Stimulated activated memory B cell treated with anti-CD40 and anti-IgM and Interleukin-4, amounts not matched to agents 10 μg/mL and 1 μg/mL and 100 μg/mL, for 72 hours (primary cell): Measurements from ENCODE around the gene KLF3.
"Not testable (repeated sequence)": the region's sequence is repeated elsewhere in the genome, so short reads cannot be mapped to it uniquely, and the experiment has no call there.

Experiments used
- ATAC-seq: fragments of 150-1000 bp; cut with Tn5 transposase; 2 replicates; pipeline ENCODE4 v1.10.0; 2021
- H3K27ac Mint-ChIP-seq: one replicate; pipeline ENCODE4 v1.8.0; 2022; ENCODE audit warnings: mild to moderate bottlenecking, mixed read lengths
- H3K27me3 Mint-ChIP-seq: one replicate; pipeline ENCODE4 v1.8.0; 2022; ENCODE audit warnings: mixed read lengths
- H3K36me3 Mint-ChIP-seq: one replicate; pipeline ENCODE4 v1.8.0; 2022; ENCODE audit warnings: mixed read lengths
- H3K4me1 Mint-ChIP-seq: one replicate; pipeline ENCODE4 v1.8.0; 2022; ENCODE audit warnings: mixed read lengths
- H3K4me3 Mint-ChIP-seq: one replicate; pipeline ENCODE4 v1.8.0; 2022; ENCODE audit warnings: mild to moderate bottlenecking, moderate library complexity, mixed read lengths
- H3K9me3 Mint-ChIP-seq: one replicate; pipeline ENCODE4 v1.8.0; 2022; ENCODE audit warnings: mixed read lengths

KLF3 gene

DNA sequence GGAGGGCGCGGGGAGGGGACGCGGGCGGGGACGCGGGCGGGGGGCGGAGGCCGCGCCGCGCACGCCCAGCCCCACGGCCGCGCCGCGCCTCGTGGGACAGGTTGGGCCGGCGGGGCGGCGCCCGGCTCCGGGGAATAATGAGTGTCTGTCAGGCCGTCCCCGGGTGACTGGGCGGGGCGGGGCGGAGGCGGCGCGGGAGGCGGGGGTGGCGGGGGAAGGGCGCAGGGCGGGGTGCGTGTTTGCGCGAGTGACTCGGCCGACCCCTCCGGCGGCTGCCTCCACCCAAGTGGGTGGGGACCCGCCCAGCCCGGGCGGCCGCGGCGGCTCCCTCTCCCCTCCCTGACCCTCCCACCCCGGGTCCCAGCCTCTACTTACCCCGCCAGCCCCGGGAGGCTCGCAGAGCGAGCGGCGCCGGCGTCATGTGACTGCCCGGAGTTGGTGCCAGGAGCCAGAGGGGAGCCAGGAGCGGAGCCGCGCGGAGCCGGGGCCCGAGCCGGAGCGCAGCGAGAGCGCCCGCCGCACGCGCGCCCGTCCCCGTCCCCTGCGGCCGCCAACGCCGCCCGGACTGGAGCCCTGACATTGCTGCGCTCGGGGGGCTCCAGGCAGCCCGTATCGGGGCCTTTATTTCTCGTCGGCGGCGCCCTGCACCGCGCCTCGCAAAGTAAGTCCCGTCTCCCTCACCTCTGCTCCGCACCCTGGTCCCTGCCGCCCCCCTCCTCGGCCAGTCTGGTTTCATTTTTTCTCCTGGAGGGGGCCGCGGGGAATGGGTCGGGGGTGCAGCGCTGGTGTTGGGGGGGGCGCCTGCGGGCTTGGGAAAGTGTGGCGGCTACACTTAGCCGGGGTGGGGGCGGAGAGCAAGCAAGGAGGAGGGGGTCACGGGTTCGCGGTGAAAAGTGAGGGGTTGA, at the start of gene KLF3:
Gene KLF3, plus strand, starts transcription at position 399 of the 905 bp plus-strand sequence. CDS start 16,427 bp downstream, outside the sequence.
- Mint-ChIP-seq H3K4me1 (peaks cover 49% of the 10 kb centered on the region), H3K36me3 (no peaks in the 10 kb centered on the region), H3K9me3 (no peaks in the 10 kb centered on the region), H3K4me3 (peak within 1 kb of the TSS; percentile 84), H3K27me3 (no peaks in the 10 kb centered on the region), H3K27ac (peak within 1 kb of the TSS; percentile 71)
- peak; percentile 93 for ATAC-seq

DNA sequence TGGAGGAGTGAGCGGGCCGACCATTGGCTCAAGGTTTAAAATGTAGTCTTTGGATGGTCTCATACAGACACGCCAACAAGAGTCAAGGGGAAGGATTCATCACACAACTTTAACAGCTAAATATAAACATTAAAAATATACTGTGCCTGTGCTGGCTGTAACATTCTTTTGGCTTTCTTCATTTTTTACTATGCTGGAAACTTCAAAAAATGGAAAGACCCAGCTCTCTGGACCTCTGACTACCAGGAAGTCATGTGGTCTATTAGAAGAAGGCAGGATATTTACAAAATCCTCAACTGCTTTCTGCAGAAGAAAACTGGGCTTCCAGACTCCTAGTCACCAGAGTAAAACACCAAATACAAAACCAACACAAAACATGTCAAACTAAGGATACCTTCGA, 49.8 kb upstream of the KLF3 start:
- no peak overlapping the region for H3K27ac Mint-ChIP-seq
- no peak overlapping the region for H3K4me3 Mint-ChIP-seq
- no peaks in the 10 kb centered on the region for H3K36me3 Mint-ChIP-seq
- peaks cover 6% of the 10 kb centered on the region for H3K4me1 Mint-ChIP-seq
- H3K27me3 Mint-ChIP-seq, result no peaks in the 10 kb centered on the region
- ATAC-seq, result no peak
- no peaks in the 10 kb centered on the region for H3K9me3 Mint-ChIP-seq

DNA sequence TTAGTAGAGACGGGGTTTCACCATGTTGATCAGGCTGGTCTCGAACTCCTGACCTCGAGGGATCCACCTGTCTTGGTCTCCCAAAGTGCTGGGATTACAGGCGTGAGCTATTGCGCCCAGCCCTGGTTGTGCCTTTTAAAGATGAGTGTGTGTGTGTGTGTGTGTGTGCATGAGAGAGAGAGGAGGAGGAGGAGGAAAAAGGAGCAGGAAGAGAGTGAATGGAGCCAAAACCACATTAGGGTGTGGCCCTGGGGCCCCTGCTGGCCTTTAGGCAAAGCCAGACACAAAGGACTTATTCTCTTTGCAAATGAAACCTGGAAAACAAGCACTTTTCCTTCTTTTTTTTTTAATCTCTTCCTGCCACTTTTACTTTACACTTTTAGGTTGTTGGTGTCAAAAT, 48.2 kb upstream of the KLF3 start:
- no peak overlapping the region for H3K27ac Mint-ChIP-seq
- no peaks in the 10 kb centered on the region for H3K36me3 Mint-ChIP-seq
- H3K27me3 Mint-ChIP-seq, result no peaks in the 10 kb centered on the region

DNA sequence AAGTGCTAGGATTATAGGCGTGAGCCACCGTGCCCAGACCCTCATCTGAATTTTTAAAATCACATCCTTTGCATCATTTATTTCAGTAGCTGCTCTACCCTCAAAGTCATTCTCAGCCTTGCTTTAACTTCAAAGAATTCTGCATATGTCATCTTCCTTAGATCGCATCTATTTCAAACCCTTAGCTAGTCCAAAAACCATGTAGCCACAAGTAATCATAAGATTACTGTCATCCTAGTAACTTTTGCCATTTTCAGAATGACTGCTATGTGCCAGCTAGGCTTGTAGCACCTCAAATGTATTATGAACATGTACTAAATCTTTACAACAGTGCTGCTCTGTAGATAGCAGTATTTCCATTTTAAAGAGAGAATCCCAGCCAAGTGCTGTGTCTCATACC, 45.5 kb upstream of the KLF3 start:
- Mint-ChIP-seq H3K27ac (no peak overlapping the region), H3K4me1 (no peaks in the 10 kb centered on the region), H3K36me3 (no peaks in the 10 kb centered on the region), H3K4me3 (no peak overlapping the region), H3K9me3 (no peaks in the 10 kb centered on the region), H3K27me3 (no peaks in the 10 kb centered on the region)
- no peak for ATAC-seq

More for the DNA sequence above, 48.2 kb upstream of the KLF3 start:
- Mint-ChIP-seq H3K9me3 (no peaks in the 10 kb centered on the region), H3K4me3 (no peak overlapping the region), H3K4me1 (no peaks in the 10 kb centered on the region)
- no peak for ATAC-seq

DNA sequence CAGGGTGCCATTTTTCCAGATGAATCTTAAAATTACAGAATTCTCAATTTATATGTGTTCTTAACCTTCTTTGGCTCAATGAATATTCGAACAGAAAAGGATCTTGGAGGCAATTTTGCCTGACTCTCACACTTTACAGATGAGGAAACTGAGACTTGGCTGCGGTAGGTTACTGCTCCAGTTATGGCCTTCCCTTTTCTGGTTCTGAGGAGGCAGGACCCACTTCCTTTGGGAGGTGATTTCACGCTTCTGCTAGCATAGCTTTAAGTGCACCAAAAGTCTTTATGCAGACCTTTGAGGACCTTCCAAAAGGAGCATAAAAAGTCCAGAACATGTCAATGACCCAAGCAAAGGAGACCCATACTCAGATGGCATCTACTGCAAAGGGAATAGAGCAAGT, 44.7 kb upstream of the KLF3 start:
- Mint-ChIP-seq H3K4me1 (no peaks in the 10 kb centered on the region), H3K9me3 (no peaks in the 10 kb centered on the region), H3K27ac (no peak overlapping the region), H3K27me3 (no peaks in the 10 kb centered on the region), H3K36me3 (no peaks in the 10 kb centered on the region), H3K4me3 (no peak overlapping the region)
- no peak for ATAC-seq

DNA sequence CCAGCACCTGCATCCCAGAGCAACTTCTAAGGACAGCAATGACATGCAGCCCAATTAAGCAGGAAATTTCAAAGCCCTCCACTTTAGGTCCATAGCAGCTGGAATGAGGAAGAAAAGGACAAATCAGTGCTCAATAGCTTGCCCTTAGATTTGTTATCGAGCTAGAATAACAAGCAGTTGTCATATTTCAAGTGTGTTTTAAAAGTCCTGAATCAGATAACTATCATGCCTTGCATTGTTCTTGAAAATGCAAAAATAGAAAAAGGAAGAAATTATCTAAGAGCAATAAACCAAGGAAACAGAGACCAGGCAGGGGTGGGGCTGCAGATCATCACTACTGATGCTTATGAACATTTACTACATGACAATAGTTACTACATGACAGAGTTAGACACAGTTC, 43.9 kb upstream of the KLF3 start:
- H3K4me1 Mint-ChIP-seq, result no peaks in the 10 kb centered on the region
- no peaks in the 10 kb centered on the region for H3K9me3 Mint-ChIP-seq
- no peaks in the 10 kb centered on the region for H3K36me3 Mint-ChIP-seq
- H3K27ac Mint-ChIP-seq, result no peak overlapping the region
- no peaks in the 10 kb centered on the region for H3K27me3 Mint-ChIP-seq
- no peak overlapping the region for H3K4me3 Mint-ChIP-seq
- no peak for ATAC-seq

DNA sequence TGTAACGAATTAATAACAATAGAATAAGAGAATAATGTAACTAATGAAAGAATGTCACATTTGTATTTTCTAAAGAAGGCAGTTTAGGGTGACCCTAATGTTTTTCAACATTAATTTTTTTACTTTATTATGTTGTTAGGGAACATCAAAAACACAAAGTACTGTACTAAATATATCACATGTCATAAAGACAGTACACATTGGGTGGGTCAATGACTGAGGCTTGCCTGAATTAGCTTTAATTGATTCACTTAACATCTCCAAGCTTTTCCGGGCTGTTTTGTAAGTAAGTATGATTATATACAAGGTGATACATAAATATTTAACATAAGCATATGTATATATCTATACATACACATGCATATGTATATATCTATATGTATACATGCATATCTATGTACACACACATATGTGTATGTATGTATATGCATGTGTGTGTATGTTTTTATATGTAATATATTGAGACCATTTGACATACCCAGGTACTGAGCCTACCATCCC, 43.4 kb upstream of the KLF3 start:
- no peak for ATAC-seq
- Mint-ChIP-seq H3K4me1 (no peaks in the 10 kb centered on the region), H3K27me3 (no peaks in the 10 kb centered on the region), H3K9me3 (no peaks in the 10 kb centered on the region), H3K4me3 (no peak overlapping the region), H3K27ac (no peak overlapping the region), H3K36me3 (no peaks in the 10 kb centered on the region)

DNA sequence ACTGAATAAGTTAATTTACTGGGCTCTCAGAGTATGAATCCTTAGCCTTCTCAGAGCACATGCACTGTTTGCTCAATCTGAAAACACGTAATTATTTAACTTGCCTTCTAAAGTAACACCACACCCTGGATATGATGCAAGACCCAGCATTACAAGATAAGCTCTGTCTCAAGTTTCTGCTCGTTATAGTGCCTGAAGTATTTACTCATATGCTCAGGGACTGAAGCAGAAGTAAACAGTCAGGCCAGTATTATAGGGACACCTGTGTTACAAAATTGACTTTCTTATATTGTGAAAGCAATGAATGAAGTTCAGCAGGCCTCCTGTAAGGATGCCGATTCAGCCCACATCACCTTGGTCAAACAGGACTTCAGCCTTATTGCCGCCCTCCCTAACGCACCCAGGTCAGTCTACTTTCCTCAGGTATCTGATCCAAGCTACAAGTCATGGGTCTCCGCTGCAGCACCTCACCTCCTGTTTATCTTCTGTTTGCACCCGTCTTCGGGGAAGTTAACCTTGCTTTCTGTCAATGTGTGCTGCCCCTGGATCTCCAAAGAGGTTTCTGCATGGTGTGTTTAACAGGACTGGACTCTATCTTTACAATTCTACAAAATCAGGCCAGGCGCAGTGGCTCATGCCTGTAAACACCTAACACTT, 42.8 kb upstream of the KLF3 start:
- no peaks in the 10 kb centered on the region for H3K9me3 Mint-ChIP-seq
- no peaks in the 10 kb centered on the region for H3K36me3 Mint-ChIP-seq
- no peaks in the 10 kb centered on the region for H3K27me3 Mint-ChIP-seq
- H3K4me1 Mint-ChIP-seq, result no peaks in the 10 kb centered on the region
- H3K4me3 Mint-ChIP-seq, result no peak overlapping the region
- H3K27ac Mint-ChIP-seq, result no peak overlapping the region
- ATAC-seq, result no peak

DNA sequence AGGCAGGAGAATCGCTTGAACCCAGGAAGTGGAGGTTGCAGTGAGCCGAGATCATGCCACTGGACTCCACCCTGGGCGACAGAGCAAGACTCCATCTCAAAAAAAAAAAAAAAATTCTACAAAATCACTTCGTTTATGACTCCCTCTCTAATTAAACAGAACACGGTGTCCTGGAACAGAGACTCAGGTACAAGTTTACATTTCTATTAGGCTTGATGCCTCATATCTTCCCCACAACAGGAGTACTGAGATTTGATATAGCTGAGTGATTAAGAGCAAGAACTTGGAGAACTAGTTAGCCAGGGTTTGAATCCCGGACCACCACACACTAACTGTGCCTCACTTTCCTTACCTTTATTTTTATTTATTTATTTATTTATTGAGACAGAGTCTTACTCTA, 42.2 kb upstream of the KLF3 start:
- Mint-ChIP-seq H3K4me3 (no peak overlapping the region), H3K9me3 (no peaks in the 10 kb centered on the region), H3K4me1 (no peaks in the 10 kb centered on the region), H3K27ac (no peak overlapping the region), H3K36me3 (no peaks in the 10 kb centered on the region), H3K27me3 (no peaks in the 10 kb centered on the region)
- no peak for ATAC-seq

DNA sequence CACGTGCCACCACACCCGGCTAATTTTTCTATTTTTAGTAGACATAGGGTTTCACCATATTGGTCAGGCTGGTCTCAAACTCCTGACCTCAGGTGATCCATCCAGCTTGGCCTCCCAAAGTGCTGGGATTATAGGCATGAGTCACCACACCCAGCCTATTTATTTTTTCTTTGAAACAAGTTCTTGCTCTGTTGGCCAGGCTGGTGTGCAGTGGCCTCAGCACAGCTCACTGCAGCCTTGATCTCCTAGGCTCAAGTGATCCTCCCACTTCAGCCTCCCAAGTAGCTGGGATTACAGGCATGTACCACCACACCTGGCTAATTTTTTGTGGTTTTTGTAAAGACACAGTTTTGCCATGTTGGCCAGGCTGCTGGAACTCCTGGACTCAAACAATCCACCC, 41.7 kb upstream of the KLF3 start:
- not testable (repeated sequence) for H3K9me3 Mint-ChIP-seq, ATAC-seq, H3K27me3 Mint-ChIP-seq, H3K4me3 Mint-ChIP-seq, H3K36me3 Mint-ChIP-seq, H3K27ac Mint-ChIP-seq, H3K4me1 Mint-ChIP-seq

DNA sequence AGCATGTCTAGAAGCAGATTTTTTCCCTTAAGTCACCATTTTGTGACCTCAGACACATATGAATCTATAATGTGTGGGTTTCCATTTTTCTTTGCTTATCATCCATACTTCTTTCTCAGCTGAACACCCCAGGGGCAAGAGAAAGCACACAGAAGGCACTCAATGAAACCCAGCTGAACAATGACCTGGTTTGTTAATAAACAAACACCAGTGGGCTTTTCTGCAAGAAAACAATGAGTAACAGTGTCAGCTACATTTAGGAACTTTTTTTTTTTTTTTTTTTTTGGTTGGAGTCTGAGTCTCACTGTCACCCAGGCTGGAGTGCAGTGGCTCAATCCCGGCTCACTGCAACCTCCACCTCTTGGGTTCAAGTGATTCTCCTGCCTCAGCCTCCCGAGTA, 40.7 kb upstream of the KLF3 start:
- no peak overlapping the region for H3K4me3 Mint-ChIP-seq
- no peaks in the 10 kb centered on the region for H3K27me3 Mint-ChIP-seq
- H3K4me1 Mint-ChIP-seq, result no peaks in the 10 kb centered on the region
- H3K9me3 Mint-ChIP-seq, result no peaks in the 10 kb centered on the region
- ATAC-seq, result no peak
- no peak overlapping the region for H3K27ac Mint-ChIP-seq
- no peaks in the 10 kb centered on the region for H3K36me3 Mint-ChIP-seq

DNA sequence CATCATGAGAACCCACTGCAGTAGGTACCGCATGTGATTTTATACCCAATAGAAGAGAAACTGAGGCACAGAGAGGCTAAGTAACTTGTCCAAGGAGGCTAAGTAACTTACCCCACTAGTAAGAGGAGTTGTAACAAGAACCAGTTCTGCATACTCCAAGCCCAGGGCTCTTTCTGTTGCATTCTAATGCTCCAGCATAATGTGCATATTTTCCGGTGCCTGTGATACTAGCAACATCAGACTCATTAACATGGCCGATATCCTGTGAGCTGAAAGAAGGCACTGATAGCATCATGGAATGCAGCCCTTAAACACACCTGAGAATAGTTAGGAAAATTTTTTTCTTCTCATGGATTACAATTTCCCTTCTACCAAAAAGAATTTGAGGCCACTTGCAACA, 39.7 kb upstream of the KLF3 start:
- no peak for ATAC-seq
- no peak overlapping the region for H3K27ac Mint-ChIP-seq
- no peaks in the 10 kb centered on the region for H3K4me1 Mint-ChIP-seq
- no peaks in the 10 kb centered on the region for H3K9me3 Mint-ChIP-seq
- no peaks in the 10 kb centered on the region for H3K27me3 Mint-ChIP-seq
- no peak overlapping the region for H3K4me3 Mint-ChIP-seq
- H3K36me3 Mint-ChIP-seq, result no peaks in the 10 kb centered on the region

DNA sequence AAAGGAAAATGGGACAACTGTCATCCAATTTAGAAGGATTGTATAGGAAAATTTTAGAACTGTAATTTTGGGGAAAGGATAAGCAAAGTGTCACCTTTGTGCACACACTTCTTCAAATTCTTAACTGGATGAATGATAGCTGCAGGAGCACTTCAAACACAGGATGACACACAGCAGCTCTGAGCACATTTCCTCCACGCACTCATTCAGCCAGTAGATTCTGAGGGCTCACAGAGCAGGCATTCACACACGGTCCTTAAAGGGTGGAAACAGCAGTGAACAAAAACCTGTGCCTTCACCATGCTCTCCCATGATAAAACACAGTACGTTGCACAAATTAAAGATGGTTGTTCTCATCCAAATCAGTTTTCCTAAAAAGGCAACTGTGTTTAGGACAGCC, 38.5 kb upstream of the KLF3 start:
- no peak for ATAC-seq
- no peaks in the 10 kb centered on the region for H3K4me1 Mint-ChIP-seq
- H3K4me3 Mint-ChIP-seq, result no peak overlapping the region
- no peaks in the 10 kb centered on the region for H3K36me3 Mint-ChIP-seq
- H3K27ac Mint-ChIP-seq, result no peak overlapping the region
- no peaks in the 10 kb centered on the region for H3K27me3 Mint-ChIP-seq
- H3K9me3 Mint-ChIP-seq, result no peaks in the 10 kb centered on the region

DNA sequence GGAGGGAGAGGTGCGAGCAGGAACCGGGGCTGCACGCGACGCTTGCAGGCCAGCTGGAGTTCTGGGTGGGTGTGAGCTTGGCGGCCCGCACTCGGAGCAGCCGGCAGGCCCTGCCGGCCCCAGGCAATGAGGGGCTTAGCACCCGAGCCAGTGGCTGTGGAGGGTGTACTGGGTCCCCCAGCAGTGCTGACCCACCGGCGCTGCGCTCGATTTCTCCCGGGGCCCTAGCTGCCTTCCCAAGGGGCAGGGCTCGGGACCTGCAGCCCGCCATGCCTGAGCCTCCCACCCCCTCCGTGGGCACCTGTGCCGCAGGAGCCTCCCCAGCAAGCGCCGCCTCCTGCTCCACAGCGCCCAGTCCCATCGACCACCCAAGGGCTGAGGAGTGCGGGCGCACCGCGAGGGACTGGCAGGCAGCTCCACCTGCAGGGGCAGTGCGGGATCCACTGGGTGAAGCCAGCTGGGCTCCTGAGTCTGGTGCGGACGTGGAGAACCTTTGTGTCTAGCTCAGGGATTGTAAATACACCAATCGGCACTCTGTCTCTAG, 37.0 kb upstream of the KLF3 start:
- not testable (repeated sequence) for H3K27ac Mint-ChIP-seq, H3K36me3 Mint-ChIP-seq, H3K4me3 Mint-ChIP-seq, H3K9me3 Mint-ChIP-seq, H3K4me1 Mint-ChIP-seq, H3K27me3 Mint-ChIP-seq, ATAC-seq

DNA sequence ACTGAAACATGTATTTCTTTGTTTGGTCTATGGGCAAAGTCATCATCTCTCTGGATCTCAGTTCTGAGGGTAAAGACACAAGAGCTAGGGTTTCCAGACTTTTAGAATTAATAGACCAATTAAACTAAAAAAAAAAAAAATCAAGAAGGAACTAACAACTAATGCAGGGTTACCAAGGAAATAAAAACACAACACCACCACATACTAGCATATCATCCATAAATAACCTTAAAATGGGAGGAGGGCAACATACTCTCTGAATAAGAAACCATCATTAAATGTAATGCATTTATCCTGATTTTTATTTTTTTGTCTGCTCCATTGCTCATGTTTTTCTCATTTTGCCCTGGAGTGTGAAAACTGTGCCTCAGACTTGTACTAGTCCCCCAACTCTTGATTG, 33.5 kb upstream of the KLF3 start:
- Mint-ChIP-seq H3K4me1 (no peaks in the 10 kb centered on the region), H3K9me3 (no peaks in the 10 kb centered on the region), H3K36me3 (no peaks in the 10 kb centered on the region), H3K4me3 (no peak overlapping the region), H3K27me3 (no peaks in the 10 kb centered on the region), H3K27ac (no peak overlapping the region)
- ATAC-seq, result no peak
